ENCODE results near the gene SEMA7A.

SEMA7A gene

DNA sequence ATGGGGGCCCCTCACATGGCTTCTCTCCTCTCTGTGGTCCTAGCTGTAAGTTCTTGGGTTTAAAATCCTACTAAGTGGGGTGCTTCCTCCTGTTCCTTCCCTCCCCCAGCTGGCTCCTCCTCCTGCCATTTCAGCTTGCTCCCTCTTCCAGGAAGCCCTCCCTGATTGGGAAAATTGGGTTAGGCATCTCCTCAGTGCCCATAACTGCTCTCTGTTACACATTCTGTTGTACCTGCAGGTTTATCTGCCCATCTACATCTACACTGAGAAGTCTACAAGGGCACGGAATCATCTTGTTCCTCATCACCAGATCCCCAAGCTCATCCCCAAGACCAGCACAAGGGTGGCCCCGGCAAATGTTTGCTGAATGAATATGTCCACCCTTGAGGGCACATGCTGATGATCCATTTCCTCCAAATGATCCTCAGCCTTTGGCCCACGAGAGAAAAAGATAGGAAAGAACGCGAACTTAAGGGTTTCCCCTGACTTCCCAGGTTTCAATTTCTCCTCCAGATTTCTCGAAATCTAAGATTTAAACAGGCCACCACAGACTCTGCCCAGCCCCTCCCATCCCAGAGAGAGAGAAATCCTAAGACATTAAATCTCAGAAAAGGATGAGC, 3.9 kb downstream of the SEMA7A start:
- Histone ChIP-seq H3K36me3 (ENCODE audit: low read length) (no peaks in the 10 kb centered on the region), H3K9me3 (ENCODE audit: insufficient read depth, low read length) (no peaks in the 10 kb centered on the region), H3K9ac (ENCODE audit: low read length) (no peak overlapping the region), H3K9me2 (replicated peaks; ENCODE audit: insufficient read depth, low read length) (no peaks in the 10 kb centered on the region), H3K27ac (ENCODE audit: low read depth, low read length) (no peak overlapping the region), H3F3A (ENCODE audit: insufficient read depth) (no peaks in the 10 kb centered on the region), H3K4me2 (ENCODE audit: low read depth, low read length, poor library complexity, severe bottlenecking) (no peak overlapping the region), H2AFZ (ENCODE audit: low read depth, low read length, severe bottlenecking) (no peak overlapping the region), H3K27me3 (ENCODE audit: low read length) (no peaks in the 10 kb centered on the region), H3K79me2 (ENCODE audit: insufficient read depth, low read length) (no peaks in the 10 kb centered on the region), H4K20me1 (ENCODE audit: low read depth, low read length) (no peaks in the 10 kb centered on the region), H3K4me3 (ENCODE audit: insufficient read depth, low read length, poor library complexity, severe bottlenecking) (no peak overlapping the region)
- TF ChIP-seq, protein P1, sequence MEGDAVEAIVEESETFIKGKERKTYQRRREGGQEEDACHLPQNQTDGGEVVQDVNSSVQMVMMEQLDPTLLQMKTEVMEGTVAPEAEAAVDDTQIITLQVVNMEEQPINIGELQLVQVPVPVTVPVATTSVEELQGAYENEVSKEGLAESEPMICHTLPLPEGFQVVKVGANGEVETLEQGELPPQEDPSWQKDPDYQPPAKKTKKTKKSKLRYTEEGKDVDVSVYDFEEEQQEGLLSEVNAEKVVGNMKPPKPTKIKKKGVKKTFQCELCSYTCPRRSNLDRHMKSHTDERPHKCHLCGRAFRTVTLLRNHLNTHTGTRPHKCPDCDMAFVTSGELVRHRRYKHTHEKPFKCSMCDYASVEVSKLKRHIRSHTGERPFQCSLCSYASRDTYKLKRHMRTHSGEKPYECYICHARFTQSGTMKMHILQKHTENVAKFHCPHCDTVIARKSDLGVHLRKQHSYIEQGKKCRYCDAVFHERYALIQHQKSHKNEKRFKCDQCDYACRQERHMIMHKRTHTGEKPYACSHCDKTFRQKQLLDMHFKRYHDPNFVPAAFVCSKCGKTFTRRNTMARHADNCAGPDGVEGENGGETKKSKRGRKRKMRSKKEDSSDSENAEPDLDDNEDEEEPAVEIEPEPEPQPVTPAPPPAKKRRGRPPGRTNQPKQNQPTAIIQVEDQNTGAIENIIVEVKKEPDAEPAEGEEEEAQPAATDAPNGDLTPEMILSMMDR (IDR thresholded peaks at IDR 0.05; ENCODE audit: insufficient read depth, low read length, poor library complexity, severe bottlenecking): no peak
- no peak for TF ChIP-seq EZH2phosphoT487 (conservative IDR thresholded peaks at IDR 0.05; ENCODE audit: low read length)

DNA sequence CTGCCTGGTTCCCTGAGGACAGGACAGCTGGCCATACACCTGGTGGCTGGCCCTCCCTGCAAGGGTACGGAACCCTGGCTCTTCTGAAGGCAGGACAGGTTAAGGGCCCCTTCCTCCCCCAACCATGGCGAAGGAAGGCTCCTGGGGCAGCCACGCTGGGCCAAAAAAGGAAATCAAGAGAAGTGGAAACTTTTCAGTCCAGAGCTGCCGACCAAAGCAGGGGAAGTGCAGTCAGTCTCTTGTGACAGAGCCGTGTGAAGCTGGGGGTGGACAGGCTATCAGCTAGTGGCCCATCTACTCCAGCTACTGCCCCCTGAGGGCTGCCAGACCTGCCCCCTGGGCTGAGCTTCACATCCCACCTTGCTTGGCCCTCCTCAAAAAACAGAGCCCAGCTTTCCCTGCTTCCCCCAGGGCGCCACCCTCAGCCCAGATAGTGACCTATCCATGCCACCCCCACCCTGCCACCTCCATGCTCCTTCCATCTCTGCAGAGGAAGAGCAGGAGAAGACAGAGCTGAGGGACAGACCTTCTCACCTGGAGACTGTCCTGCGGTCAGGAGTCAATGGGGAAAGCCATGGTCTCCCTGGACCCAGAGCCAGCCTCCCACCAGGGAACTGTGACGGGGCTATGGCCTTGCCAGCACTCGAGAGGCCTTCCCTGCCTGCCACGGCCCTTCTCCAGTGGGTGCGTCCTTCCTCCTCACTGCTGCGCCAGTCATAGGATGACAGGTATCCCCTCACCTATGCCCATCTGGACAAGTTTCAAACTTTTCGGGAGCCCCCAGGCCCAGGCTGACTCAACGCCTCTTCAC, 4.6 kb downstream of the SEMA7A start:
- Histone ChIP-seq H3K9me2 (replicated peaks; ENCODE audit: insufficient read depth, low read length) (no peaks in the 10 kb centered on the region), H3K9me3 (ENCODE audit: insufficient read depth, low read length) (no peaks in the 10 kb centered on the region), H3K27me3 (ENCODE audit: low read length) (no peaks in the 10 kb centered on the region), H3K4me3 (ENCODE audit: insufficient read depth, low read length, poor library complexity, severe bottlenecking) (no peak overlapping the region), H3F3A (ENCODE audit: insufficient read depth) (no peaks in the 10 kb centered on the region), H3K4me2 (ENCODE audit: low read depth, low read length, poor library complexity, severe bottlenecking) (no peak overlapping the region), H2AFZ (ENCODE audit: low read depth, low read length, severe bottlenecking) (no peak overlapping the region), H3K36me3 (ENCODE audit: low read length) (no peaks in the 10 kb centered on the region), H3K9ac (ENCODE audit: low read length) (no peak overlapping the region), H4K20me1 (ENCODE audit: low read depth, low read length) (no peaks in the 10 kb centered on the region), H3K27ac (ENCODE audit: low read depth, low read length) (no peak overlapping the region), H3K79me2 (ENCODE audit: insufficient read depth, low read length) (no peaks in the 10 kb centered on the region)
- TF ChIP-seq EZH2phosphoT487 (conservative IDR thresholded peaks at IDR 0.05; ENCODE audit: low read length): no peak
- TF ChIP-seq, protein P1 (IDR thresholded peaks at IDR 0.05; ENCODE audit: insufficient read depth, low read length, poor library complexity, severe bottlenecking): no peak

DNA sequence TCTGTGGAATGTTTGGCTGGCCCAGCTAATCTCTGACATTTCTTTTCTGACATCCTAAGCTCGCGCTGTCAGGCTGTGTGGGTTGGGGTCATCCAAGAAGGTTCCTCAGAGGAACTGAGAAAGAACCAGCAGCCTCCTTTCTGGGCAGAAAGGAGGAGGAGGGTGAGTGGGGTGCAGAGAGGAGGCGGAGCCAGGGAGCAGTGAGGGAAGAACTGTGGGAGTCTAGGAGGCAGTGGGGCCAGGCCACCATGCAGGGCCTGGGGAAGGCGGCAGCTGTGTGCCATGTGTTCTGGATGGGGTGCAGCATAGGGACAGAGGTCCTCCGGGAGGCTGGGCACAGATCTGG, 5.3 kb downstream of the SEMA7A start:
- no peak overlapping the region for H3K4me3 ChIP-seq (ENCODE audit: insufficient read depth, low read length, poor library complexity, severe bottlenecking)
- H3K9ac ChIP-seq (ENCODE audit: low read length): no peak overlapping the region
- no peaks in the 10 kb centered on the region for H3K9me2 ChIP-seq (replicated peaks; ENCODE audit: insufficient read depth, low read length)
- no peaks in the 10 kb centered on the region for H3K79me2 ChIP-seq (ENCODE audit: insufficient read depth, low read length)
- H3F3A ChIP-seq (ENCODE audit: insufficient read depth): no peaks in the 10 kb centered on the region
- H3K36me3 ChIP-seq (ENCODE audit: low read length): no peaks in the 10 kb centered on the region
- no peaks in the 10 kb centered on the region for H3K9me3 ChIP-seq (ENCODE audit: insufficient read depth, low read length)
- TF ChIP-seq EZH2phosphoT487 (conservative IDR thresholded peaks at IDR 0.05; ENCODE audit: low read length): no peak
- TF ChIP-seq, protein P1 (IDR thresholded peaks at IDR 0.05; ENCODE audit: insufficient read depth, low read length, poor library complexity, severe bottlenecking): no peak
- no peak overlapping the region for H3K27ac ChIP-seq (ENCODE audit: low read depth, low read length)
- no peak overlapping the region for H3K4me2 ChIP-seq (ENCODE audit: low read depth, low read length, poor library complexity, severe bottlenecking)
- no peaks in the 10 kb centered on the region for H4K20me1 ChIP-seq (ENCODE audit: low read depth, low read length)
- no peak overlapping the region for H2AFZ ChIP-seq (ENCODE audit: low read depth, low read length, severe bottlenecking)
- no peaks in the 10 kb centered on the region for H3K27me3 ChIP-seq (ENCODE audit: low read length)
